DMS 273 (cell line): ENCODE results near the gene KRTAP5-7.

Source experiments
- DNase-seq: peaks from one replicate; lab custom pipeline; 2025; ENCODE audit not compliant: unreplicated experiment; lab: John Stamatoyannopoulos, UW

KRTAP5-7 gene

GRCh38 chr11:71495286-71496230 is 31.5 kb upstream of the KRTAP5-7 start:
- no peak for DNase-seq

GRCh38 chr11:71496421-71496820 is 30.6 kb upstream of the KRTAP5-7 start:
- DNase-seq: no peak

DNA sequence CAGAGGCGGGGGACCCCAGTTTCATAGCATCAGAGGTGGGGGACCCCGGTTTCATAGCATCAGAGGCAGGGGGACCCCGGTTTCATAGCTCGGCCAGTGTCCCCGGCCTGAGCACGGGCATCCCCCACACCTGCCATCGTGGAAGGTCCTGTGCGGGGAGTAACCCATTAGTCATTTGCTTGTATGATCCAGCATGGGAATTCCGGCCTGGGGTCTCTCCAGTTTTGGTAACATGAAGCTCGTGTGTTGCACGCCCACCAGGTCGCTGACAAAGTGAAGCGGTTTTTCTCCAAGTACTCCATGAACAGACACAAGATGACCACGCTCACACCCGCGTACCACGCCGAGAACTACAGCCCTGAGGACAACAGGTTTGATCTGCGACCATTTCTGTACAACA is 29.0 kb upstream of the KRTAP5-7 start:
- no peak for DNase-seq

- DNase-seq: no peak
Observed at GRCh38 chr11:71499125-71499524, 27.9 kb upstream of the KRTAP5-7 start.

GRCh38 chr11:71499546-71499945 is 27.5 kb upstream of the KRTAP5-7 start:
- no peak for DNase-seq

DNA sequence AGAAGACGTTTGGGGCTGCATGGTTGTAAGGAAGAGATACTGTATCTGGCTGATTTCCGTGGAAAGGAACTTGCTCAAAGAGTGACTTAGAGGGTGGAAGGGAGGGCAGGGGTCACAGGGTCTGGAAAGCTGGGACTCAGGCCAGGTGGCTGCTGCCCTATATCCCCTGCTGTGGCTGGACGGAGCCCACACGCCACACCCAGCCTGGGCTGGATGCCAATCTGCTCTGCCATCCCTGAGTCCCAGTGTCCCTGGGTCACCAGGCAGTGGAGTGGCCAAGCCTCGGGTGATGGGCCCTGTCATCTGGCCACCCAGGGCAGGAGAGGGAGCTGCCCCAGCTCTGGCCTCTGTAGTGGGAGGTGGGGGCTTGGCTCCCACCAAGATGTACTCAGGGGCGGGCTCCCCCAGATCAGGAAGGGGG is 26.5 kb upstream of the KRTAP5-7 start:
- no peak for DNase-seq

DNA sequence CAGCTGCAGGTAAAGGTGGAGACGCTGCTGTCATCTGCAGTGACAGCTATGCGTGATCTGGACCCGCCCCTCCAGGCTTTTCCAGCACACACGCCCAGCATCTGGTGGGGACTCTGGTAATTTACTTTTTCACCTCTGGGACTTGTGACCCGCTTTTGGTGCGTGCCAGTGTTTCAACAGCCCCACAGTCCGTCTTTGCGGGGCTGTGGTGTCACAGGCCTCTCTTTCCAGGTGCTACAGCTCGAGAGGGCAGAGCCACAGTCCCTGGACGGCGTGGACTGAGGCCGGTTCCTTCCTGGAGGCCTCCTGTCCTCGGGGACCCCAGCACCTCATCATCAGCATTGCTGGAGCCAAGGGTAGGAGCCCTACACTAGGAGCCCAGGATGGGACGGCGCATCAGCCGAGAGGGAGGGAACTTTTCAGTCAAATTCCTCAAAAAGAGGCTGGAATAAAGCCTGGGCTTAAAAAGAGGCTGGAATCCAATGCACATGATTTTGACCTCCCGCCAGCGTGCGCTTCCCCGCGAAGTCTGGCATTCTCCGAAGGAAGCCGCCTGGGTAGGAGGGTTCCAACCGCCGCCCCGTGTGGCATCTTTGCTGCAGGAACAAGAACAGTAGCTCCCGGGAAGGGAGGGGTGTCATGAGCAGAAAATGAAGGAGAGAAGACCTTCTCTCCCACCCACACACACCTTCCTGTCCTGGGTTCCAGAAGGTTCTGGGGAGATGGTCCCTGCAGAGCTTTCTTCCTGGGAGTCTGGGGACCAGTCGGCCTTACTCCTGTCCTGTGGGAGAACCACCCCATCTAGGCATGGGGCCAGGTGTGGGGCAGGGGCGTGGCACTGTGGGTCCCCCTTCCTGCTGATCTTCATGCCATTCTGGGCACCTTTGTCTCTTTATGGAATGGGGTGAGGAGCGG is 25.7 kb upstream of the KRTAP5-7 start:
- no peak for DNase-seq

DNA sequence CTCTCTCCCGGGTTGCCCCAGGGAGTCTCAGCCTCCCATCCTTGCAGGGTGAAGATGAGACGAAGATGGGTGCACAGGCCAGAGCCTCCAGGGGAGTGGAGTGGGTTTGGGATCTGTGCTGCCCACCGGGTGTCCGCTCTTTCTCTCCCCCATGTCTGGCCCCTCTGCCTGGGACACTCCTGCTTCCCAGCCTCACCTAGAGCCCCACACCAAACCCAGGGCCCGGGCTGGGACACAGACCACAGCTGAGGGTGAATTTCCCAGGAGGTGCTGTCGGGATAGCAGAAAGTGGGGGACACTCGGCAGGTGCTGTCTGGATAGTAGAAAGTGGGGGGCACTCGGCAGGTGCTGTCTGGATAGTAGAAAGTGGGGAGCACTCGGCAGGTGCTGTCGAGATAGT is 25.0 kb upstream of the KRTAP5-7 start:
- DNase-seq: no peak

DNA sequence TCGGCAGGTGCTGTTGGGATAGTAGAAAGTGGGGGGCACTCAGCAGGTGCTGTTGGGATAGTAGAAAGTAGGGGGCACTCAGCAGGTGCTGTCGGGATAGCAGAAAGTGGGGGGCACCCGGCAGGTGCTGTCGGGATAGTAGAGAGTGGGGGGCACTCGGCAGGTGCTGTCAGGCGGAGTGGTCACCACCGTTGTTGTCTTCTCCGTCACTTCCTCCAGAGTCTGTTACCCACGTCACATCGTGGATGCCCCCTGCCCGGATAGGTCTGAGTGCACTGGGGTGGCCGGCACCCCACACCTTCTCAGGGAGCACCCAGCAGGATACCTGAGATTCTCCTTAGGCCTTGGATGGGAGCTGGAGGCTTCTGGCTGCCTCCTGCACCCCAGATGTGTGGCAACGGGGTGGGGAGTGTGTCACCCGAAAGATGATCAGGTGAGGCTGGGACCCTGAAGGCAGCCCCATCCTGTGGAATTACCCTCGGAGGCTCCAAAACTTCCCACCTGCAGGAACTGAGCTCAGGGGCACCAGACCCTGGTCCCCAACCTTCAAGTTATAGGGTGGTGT is 24.1 kb upstream of the KRTAP5-7 start:
- DNase-seq: no peak

DNA sequence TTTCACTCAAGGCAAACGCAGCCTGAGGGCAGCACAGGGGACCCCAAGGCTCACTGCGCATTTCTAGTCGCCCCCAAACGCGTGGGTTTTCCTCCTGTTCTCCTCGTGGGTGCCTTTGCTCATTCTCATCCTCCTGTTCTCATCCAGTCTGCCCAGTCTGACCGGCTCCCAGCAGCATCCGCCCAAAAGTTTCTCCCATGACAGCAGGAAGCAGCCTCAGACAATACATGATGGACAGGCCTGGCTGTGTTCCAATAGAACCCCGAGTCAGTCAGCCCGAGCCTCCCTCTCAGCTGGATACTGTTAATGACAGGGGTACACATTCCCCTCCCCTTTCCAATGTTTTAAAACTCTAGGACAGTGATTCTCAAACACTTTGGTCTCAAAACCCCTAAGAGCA is 22.5 kb upstream of the KRTAP5-7 start:
- DNase-seq: no peak

DNA sequence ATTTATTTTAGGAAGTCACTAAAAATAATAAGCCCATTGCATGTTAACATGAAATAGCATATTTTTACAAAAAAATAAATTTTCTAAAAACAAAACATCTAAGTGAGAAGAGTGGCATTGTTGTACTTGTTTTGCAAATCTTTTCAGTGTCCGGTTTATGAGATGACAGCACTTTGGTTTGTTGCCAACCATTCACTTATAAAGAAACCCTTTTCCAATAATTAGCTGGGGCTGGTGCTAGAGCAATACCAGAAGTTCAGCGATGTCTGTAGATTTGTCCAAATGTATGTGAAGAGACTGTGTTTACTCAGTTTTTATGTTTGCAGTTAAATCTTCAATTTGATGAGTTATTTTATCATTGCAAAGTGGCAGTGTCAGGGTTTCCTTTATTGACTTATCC is 22.1 kb upstream of the KRTAP5-7 start:
- DNase-seq: no peak

GRCh38 chr11:71505781-71506180 is 21.3 kb upstream of the KRTAP5-7 start:
- no peak for DNase-seq

DNA sequence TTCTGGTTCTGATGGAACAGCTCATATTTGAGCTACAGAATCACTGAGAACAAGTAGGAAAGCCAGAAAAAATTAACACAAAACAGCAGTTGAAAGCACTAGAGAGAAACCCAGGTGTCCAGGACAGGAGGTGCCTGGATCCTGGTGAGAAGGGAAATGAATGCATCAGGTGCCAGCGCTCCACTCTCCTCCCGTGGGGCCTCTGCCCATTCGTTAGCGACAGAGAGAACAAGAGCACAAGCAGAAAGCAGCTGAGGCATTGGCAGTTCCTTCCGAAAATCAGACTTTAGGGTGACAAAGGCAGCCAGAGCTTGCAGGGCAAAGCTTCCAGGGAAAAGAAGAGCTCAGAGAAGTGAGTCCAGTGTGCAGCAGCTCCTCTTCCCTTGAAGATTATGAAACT is 20.0 kb upstream of the KRTAP5-7 start:
- DNase-seq: no peak

GRCh38 chr11:71518506-71519471 is 8.3 kb upstream of the KRTAP5-7 start:
- DNase-seq: no peak

DNA sequence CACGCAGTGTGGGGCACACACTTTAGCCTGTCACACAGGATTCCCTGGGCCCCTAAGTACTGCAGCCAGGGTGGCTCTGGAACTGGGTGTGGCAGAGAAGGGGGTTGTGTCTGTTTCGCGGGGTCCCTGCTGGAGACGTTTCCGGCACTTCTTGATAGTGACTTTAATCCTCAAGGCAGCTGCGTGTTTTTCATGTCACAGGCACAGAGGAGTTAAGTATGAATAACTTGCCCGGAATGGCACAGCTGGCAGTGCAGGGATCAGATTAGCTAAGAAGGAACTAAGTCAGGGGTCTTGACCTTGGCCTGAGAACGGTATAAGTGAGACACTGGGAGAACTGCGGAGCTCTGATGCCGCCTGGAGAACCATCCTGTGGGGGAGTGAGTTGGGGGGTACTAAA is 7.5 kb upstream of the KRTAP5-7 start:
- no peak for DNase-seq

DNA sequence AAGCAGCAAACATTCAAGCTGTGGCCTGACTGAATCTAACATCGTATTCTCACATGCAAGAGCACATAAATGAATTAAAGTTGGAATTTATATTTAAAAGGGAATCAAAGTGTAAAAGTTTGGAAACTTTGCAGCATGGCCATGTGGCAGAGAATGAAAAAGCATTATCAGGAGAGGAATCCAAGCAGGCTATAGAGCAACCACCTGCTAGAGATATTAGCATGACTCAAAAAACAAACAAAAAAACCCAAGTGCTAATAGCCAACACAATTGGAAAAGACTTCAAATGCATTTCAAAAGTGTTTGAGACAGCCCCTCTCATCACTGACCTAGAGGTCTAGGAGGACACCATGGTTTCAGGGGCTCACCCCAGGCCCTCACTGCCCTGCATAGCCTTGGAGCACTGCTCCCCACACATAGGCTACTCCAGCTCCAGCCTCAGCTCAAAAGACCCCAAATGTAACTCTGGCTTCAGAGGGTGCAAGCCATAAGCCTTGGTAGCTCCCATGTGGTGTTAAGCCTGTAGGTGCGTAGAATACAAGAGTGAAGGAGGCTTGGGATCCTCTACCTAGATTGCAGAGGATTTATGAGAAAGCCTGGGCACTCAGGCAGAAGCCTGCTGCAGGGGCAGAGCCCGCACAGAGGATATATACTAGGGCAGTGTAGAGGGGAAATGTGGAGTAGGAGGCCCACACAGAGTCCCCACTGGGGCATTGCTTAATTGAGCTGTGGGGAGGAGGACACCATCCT is 1.7 kb upstream of the KRTAP5-7 start:
- no peak for DNase-seq

GRCh38 chr11:71525938-71526495 is 1.1 kb upstream of the KRTAP5-7 start:
- no peak for DNase-seq

GRCh38 chr11:71527576-71528210 is 626 bp downstream of the KRTAP5-7 start:
- DNase-seq: no peak

DNA sequence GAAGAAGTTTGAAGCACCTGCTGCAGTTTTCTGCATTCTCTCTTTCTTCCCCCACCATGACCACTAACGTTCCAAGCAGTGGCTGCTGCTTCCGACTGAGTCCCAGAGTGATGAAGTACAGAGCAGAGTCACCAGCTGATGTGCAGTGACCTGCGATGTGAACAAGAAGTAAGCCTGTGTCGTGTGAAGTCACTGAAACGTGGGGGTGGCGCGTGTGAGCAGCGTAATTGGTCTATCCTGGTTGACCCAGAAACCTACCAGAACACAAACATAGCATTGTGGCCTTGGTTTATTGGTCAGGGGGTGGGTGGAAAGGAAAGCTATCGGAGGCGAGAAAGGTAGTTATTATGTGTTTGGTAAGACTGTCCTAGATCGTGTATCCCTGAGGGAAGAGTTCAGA is 3.5 kb downstream of the KRTAP5-7 start:
- DNase-seq: no peak
